ENCODE measurements around the gene TMC8.

The TMC8 gene

DNA sequence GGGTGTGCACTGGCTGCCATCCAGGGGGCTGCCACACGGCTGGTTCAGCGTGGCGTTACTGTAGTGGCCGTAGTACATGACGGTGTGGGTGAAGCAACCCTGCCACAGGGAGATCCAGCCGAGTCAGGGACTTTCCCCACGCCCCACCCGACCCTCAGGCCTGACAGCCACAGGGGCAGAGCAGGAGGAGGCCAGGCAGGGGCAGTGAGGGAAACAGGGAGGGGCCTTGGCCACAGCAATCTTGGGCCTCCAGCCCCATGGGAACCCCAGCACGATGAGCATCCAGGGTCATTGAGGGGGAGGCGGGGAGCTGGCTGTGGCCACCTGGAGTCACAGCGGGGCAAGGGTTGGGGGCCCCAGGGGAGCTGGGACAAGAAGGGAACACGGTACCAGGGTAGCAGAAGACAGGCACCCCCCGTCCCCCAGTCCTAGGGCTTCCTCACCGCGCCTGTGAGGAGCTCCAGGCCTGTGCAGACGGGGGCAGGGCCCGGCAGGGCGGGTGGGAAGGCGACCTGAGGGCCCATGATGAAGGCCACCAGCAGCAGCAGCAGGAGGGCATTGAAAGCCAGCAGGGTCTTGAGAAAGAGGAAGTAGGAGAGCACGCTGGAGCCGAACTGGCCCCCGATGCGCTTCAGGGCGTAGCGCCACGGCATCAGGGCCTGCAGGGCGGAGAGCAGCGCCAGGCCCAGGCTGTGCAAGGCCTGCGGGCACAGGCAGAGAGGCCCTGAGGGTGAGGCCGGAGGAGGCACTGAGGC, 6.3 kb upstream of the TMC8 start:
- peak; percentile 70 for DNase-seq

GRCh38 chr17:78124836-78125137, 5.8 kb upstream of the TMC8 start:
- no peak for DNase-seq

GRCh38 chr17:78125138-78125913, 5.2 kb upstream of the TMC8 start:
- no peak for DNase-seq

DNA sequence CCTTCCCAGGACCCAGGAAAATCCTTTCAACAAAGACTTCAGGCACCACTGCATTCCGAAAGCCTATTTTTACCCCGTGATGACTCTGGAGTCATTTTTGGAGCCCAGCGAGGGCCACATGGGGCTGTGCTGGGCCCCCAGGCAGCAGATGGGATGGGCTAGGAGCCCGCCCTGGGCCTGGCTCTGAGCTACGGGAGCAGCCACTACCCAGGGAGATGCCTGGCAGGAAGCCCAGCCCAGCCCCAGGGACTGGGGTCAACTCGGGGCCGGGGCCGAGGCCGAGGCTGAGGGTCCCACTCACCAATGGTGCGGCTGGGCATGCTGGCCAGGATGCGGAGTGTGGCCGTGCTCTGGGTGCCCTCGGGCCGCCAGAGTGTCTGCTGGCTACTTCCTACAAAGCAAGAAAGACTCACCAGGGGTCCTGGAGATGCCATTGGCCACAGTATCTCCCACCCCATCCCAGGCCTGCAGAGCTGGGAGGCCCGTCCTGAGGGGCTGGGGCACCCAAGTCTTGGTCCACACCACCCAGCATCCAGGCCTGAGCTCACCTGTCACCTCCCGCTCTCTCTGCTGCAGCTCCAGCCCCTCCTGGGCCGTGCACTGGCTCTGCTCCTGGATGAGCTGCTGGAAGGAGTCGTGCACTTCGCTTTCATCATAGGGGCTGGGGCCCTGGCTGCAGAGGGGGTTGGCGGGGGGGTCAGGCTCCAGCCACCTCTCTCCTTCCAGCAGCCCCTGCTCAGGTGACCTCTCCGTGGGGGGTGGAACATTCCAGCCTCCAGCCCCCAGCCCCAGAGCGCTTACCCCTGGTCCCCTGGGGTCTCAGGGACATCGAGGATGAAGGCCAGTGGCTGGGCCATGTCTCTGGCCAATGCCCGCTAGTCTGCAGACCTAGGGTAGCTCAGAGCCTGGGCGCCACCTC, 4.3 kb upstream of the TMC8 start:
- no peak for DNase-seq

GRCh38 chr17:78126895-78127238, 3.7 kb upstream of the TMC8 start:
- DNase-seq = no peak

GRCh38 chr17:78127239-78127887, 3.2 kb upstream of the TMC8 start:
- DNase-seq = peak; percentile 72

- no peak for DNase-seq
Observed at GRCh38 chr17:78127888-78128550, 2.6 kb upstream of the TMC8 start.

GRCh38 chr17:78128551-78129350, 1.8 kb upstream of the TMC8 start, which contains the start of gene TMC6:
Gene TMC6, minus strand, starts transcription at chr17:78128755. Its CDS starts 1,923 bp downstream, at chr17:78126832.
- peak; percentile 74 for DNase-seq

DNA sequence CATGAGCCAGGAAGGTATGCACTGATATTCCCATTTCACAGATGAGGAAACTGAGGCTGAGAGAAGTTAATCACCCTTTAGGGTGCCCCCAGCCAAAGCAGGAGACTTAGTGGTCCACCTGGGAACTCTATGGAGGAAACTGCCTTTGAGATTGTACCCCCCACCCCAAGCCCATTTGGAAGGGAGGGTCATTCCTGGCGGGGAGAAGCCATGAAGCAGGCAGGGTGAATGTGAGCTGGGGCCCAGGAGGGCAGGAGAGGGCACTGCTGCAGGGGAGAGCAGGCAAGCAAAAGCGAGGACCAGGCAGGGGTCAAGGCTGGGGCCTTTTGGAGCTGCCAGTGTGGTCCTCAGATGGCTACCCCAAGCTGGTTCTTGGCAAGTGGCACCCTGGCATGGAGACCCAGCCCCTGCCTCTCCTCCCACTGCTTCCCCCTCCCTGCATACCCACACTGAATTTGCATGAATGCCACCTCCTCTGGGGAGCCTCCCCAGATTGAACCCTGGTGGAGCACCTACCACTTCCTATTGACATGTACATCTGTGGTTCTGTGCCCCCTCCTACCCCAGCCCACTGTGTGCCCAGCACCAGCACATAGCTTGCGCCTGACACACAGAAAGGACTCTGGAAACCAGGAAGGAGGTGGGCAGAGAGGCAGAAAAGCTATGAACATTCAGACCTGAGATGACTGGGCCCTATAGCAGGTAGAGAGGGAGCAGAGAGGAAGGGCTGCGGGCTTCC, 1.1 kb upstream of the TMC8 start:
- peak; percentile 61 for DNase-seq

DNA sequence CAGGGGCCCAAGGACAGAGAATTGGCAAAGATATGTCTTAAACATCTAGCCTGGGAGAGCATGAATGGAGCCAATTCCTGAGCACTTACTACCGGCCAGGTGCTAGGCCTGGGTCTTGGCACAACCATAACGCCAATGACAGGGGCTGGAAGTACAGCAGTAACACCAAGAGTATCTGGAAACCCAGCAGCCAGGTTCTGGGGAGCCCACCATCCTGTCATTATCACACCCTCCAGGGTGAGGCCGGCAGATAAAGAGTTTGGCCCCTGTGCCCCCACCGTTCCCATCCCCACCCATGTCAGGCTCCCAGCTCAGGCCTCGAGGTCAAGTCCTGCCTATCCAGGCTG, 508 bp upstream of the TMC8 start:
- no peak for DNase-seq

- no peak for DNase-seq
Observed at GRCh38 chr17:78131172-78132083, 857 bp downstream of the TMC8 start.

DNA sequence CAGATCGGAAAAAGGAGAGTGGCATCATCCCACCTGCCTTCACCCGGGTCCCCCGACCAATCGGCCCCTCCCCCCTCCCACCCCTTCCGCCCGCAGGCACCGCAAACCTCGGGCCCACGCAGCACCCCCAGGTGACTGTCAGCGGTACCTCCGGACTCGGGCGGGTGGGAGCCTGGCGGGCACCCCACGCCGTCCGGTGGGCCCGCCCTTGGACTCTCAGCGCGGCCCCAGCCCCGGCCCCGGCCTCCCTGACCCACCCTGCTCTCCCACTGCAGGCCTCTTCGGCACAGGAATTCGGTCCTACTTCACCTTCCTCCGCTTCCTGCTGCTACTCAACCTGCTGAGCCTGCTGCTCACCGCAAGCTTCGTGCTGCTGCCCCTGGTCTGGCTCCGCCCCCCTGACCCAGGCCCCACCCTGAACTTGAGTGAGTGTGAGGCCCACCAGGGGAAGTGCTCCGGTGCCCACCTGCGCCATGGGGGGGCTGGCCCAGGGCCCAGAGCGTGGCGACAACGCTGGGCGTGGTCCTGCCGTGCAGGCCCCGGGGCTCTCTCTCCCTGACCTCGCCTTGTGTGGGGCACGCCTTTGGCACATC, 1.6 kb downstream of the TMC8 start:
- peak; percentile 88 for DNase-seq

DNA sequence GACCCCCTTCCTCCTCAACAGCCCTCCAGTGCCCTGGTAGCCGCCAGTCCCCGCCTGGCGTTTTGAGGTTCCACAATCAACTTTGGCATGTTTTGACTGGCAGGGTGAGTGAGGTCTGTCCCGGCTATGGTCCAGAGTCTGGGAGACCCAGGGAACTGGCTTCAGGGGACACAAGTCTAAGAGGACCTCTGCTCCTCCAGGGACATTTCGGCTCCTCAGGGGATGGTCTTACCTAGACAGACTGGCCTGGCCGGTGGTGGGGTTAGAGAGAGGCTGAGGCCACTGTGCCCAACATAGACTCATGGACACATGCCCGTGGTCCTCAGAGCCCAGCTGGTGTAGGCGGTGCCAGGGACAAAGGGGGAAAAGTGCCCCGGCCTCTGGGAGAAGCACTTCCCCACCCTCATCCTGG, 2.2 kb downstream of the TMC8 start:
- no peak for DNase-seq

DNA sequence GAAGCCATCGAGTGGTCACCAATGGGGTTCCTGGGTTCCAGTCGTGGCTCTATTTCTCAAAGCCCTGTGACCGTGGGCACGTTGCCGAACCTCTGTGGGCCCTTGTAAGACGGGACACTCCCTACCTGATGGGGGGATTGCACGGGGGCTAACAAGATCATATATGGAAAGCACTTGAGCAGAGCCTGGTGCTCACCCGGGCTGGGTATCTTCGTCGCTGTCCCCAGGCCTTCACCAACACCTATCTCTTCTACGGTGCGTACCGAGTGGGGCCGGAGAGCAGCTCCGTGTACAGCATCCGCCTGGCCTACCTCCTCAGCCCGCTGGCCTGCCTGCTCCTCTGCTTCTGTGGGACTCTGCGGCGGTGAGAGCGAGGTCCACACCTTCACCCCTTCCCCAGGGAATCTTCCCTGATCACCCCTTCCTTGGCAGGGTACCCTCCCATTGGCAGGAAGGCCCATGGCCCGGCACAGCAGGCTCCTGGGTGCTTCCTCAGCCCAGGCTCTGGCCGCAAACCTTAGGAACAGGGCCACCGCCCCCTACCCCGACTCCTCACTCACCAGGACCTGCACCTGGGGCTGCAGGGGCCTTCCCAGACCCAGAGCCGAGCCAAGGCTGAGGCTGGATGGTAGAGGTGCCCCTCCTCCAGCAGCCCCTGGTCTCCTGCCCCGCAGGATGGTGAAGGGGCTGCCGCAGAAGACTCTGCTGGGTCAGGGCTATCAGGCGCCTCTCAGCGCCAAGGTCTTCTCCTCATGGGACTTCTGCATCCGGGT, 2.8 kb downstream of the TMC8 start:
- DNase-seq = no peak

DNA sequence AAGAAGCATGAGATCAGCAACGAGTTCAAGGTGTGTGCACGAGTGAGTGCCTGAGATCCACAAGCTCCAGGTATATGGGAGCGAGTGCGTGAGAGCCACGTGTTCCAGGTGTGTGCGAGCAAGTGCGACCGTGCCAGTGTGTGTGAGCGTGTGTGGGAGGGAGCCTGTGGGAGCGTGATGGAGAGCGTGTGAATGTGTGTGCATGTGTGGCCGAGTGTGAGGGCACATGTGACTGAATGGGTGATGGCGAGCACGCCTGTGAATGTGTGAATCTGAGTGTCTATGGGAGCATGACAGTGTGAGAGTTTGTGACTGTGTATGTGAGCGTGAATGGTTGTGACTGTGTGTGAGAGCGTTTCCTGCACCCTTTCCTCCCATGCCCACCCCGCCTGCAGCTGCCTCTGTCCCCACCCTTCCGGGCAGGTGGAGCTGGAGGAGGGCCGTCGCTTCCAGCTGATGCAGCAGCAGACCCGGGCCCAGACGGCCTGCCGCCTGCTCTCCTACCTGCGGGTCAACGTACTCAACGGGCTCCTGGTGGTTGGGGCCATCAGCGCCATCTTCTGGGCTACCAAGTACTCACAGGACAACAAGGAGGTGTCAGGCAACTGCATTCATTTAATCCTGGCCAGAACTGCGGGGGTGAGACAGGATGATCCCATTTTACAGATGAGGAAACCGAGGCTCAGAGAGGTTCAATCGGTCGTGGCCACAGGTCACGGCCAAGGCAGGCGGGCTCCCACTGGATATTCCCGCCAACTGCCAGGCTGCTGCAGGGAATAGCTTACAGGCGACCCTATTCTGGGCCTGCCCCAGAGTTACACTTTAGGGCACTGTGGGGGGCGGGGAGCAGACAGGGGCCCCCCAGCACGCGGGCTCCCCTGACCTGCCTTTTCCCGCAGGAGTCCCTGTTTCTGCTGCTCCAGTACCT, 3.7 kb downstream of the TMC8 start:
- peak; percentile 86 for DNase-seq

DNA sequence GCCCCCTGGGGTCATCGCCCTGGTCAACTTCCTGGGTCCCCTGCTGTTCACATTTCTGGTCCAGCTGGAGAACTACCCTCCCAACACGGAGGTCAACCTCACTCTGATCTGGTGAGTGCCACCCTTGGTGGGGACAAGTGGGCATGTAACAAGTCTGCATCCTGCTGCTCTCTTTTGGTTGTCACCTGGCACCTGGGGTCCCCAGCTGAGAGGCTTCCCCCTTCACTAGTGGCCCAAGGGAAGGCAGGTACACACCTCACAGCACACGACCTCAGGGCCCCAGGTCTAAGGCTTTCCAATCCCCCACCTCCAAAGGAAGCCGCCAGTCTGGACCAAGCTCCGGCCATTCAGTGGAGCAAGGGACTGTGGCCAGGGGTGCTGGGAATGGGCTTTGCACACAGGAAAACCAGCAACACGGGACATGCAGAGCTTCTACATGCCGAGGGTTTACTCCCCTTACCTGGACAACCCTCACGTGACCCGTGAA, 4.4 kb downstream of the TMC8 start:
- no peak for DNase-seq

- DNase-seq = no peak
Observed at GRCh38 chr17:78135858-78136500, 5.4 kb downstream of the TMC8 start.
